Heart left ventricle (tissue), 13 donors: Measurements from ENCODE around the gene FBXO41.

Experiments
- POLR2A ChIP-seq, 2 donors: fragments of 450-650 bp; IDR thresholded peaks; one replicate each; pipeline ENCODE4 v1.6.1; 2017; ENCODE audit warnings: antibody characterized with exemption in 2 of 2, mild to moderate bottlenecking in 2 of 2, moderate library complexity in 2 of 2
- TF ChIP-seq, protein P1 (sequence below), 12 donors: fragments of 200-600 bp; sonication (generic) in 4 of 12; IDR thresholded peaks; one replicate each; pipeline versions ENCODE4 v1.5.0 to v1.8.0; 2018 to 2022; ENCODE audit warnings: antibody characterized with exemption in 12 of 12, mild to moderate bottlenecking in 5 of 12
- donor health status: ischemic (EF 13 %, LVEDD 7.1; RV severe dilation, severe dysfunction).
- donor health status: DM: no; HTN: yes; CAD: no.
- donor health status: DM: no; HTN: no; CAD: no.
- donor health status: ischemic (EF 25% LVEDD 6.9; RV normal size, moderate dysfunction).
- donor health status: ischemic (EF 25% LVEDD 5.7; RV mildly dilated, moderate dysfunction).
- donor health status: ischemic (EF 35%, LVEDD 5.7; RV mildly dilated, moderate dysfunction).
- donor health status: nonischemic (EF 11% LVEDD 7.7; RV severe dilation, severe dysfunction).
- donor health status: DM: yes; HTN: yes; CAD: no.
- donor health status: PGD.
- donor health status: ischemic (EF 29% LVEDD 5.4; RV normal size, mild dysfunction).
- donor health status: nonischemic (EF 23%, LVEDD 6.1; RV moderate dilation, normal function).

DNA sequence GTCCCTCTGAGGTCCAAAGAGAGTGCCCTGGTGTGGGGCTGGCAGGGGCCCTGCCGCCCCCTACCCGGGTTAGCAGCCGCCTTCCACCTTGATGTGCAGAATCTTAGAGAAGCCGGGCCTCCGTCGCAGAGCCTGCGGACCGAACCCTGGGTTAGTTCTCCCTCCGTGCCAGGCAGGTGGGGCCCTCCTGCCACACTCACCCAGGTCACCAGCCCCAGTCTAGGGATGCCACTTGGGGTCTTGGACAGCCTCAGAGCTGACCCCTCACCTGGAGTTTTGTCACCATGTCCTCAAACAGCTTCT lies 25.4 kb downstream of the FBXO41 start:
- TF ChIP-seq, protein P1, sequence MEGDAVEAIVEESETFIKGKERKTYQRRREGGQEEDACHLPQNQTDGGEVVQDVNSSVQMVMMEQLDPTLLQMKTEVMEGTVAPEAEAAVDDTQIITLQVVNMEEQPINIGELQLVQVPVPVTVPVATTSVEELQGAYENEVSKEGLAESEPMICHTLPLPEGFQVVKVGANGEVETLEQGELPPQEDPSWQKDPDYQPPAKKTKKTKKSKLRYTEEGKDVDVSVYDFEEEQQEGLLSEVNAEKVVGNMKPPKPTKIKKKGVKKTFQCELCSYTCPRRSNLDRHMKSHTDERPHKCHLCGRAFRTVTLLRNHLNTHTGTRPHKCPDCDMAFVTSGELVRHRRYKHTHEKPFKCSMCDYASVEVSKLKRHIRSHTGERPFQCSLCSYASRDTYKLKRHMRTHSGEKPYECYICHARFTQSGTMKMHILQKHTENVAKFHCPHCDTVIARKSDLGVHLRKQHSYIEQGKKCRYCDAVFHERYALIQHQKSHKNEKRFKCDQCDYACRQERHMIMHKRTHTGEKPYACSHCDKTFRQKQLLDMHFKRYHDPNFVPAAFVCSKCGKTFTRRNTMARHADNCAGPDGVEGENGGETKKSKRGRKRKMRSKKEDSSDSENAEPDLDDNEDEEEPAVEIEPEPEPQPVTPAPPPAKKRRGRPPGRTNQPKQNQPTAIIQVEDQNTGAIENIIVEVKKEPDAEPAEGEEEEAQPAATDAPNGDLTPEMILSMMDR (IDR thresholded peaks at IDR 0.05), result no peak
- no peak for TF ChIP-seq POLR2A (IDR thresholded peaks at IDR 0.05)
